ENCODE measurements around the gene JPH4.

DNA sequence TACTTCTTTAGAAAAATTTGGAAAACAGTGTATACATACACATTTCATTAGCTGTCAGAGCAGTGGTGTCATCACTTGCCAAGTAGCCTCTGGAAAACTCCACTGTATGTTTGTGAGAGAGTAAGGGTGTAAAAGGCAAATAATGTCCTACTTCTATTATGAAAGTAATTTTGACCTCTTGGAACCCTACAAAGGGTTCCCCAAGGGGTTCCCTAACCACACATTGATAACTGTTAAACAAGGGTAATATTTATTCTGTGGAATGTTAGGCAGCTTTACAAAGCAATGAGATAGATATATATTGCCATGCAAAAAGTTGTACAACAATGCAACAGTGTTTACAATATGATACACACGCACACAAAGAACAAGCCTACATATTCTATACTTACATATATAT, 38.9 kb upstream of the JPH4 start:
- TF ChIP-seq, protein P1, sequence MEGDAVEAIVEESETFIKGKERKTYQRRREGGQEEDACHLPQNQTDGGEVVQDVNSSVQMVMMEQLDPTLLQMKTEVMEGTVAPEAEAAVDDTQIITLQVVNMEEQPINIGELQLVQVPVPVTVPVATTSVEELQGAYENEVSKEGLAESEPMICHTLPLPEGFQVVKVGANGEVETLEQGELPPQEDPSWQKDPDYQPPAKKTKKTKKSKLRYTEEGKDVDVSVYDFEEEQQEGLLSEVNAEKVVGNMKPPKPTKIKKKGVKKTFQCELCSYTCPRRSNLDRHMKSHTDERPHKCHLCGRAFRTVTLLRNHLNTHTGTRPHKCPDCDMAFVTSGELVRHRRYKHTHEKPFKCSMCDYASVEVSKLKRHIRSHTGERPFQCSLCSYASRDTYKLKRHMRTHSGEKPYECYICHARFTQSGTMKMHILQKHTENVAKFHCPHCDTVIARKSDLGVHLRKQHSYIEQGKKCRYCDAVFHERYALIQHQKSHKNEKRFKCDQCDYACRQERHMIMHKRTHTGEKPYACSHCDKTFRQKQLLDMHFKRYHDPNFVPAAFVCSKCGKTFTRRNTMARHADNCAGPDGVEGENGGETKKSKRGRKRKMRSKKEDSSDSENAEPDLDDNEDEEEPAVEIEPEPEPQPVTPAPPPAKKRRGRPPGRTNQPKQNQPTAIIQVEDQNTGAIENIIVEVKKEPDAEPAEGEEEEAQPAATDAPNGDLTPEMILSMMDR (conservative IDR thresholded peaks at IDR 0.05; ENCODE audit: low read length), result no peak
- no peak for TF ChIP-seq EZH2phosphoT487 (IDR thresholded peaks at IDR 0.05; ENCODE audit: borderline replicate concordance, low read depth, low read length)

All from OCI-LY7 (cell line).